ENCODE measurements around the gene GALNT10. TPM values are rescaled to one million over a fixed set of nuclear protein-coding genes. Genes with fewer than 3 reads are reported as not detected.

Gene GALNT10
- total and polyA plus RNA-seq, 2 of the 8 experiments (the other 6 are each of a cell fraction or from before 2014, with no cell fraction given): 4.6 to 15.5 TPM

DNA sequence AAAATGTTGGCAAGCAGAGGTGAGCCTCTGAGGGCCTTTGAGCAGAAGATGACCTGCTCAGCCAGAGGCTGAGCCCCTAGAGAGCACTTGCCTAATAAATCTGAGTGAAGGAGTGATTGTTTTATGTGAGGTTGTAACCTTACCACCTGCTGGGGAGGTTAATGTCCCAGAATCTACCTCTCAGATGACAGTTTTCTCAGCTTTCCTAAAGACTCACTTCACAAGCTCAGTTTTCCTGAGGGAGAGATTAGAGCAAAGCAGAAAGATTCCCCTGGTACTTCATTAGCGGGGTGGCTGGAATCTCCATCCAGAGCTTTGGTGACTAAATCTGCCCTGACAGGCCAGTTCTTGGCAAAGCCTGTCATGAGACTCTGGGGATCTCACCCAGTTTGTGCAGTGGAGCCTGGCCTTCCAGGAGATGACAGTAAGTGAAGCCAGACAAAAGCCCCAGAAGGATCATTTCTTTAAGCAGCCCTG, 48.8 kb upstream of the GALNT10 start (continued):
- TF ChIP-seq, protein P1, sequence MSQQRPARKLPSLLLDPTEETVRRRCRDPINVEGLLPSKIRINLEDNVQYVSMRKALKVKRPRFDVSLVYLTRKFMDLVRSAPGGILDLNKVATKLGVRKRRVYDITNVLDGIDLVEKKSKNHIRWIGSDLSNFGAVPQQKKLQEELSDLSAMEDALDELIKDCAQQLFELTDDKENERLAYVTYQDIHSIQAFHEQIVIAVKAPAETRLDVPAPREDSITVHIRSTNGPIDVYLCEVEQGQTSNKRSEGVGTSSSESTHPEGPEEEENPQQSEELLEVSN (IDR thresholded peaks at IDR 0.05): no peak
- TF ChIP-seq POLR2A (IDR thresholded peaks at IDR 0.05; ENCODE audit: control extremely low read depth in 1 of 2, low read depth in 2 of 2, low read length in 2 of 2) (no peak), RFX5 (IDR thresholded peaks at IDR 0.05; ENCODE audit: borderline replicate concordance, low read depth, low read length) (no peak), TAF1 (IDR thresholded peaks at IDR 0.05; ENCODE audit: low read depth, low read length) (no peak), EP300 (IDR thresholded peaks at IDR 0.05; ENCODE audit: borderline replicate concordance in 1 of 2, low read depth in 2 of 2, low read length in 2 of 2) (no peak), EZH2 (IDR thresholded peaks at IDR 0.05; ENCODE audit: low read depth, low read length, severe bottlenecking) (no peak), SIRT6 (IDR thresholded peaks at IDR 0.05; ENCODE audit: low read length) (no peak), YY1 (IDR thresholded peaks at IDR 0.05; ENCODE audit: low read depth, low read length) (no peak)
